Endothelial cell (in vitro differentiated cells): ENCODE data around the gene TSPAN33. TPM values are rescaled to one million over a fixed set of nuclear protein-coding genes. Genes with fewer than 3 reads are reported as not detected.
A peak's percentile ranks its signal among the peaks of the same experiment; 100 is the strongest.
"Not testable (repeated sequence)": the region's sequence is repeated elsewhere in the genome, so short reads cannot be mapped to it uniquely, and the experiment has no call there.

ENCODE experiments used
- DNase-seq: peaks from one replicate; pipeline ENCODE4 v3.0.0; 2021; ENCODE audit warnings: low spot score
- H3K27ac Mint-ChIP-seq: one replicate; pipeline ENCODE4 v1.8.0; 2021; ENCODE audit warnings: mixed read lengths, inconsistent platforms; ENCODE audit not compliant: unreplicated experiment
- H3K27me3 Mint-ChIP-seq: one replicate; pipeline ENCODE4 v1.8.0; 2021; ENCODE audit warnings: mild to moderate bottlenecking, moderate library complexity, mixed read lengths, inconsistent platforms; ENCODE audit not compliant: unreplicated experiment
- H3K36me3 Mint-ChIP-seq: one replicate; pipeline ENCODE4 v1.8.0; 2021; ENCODE audit warnings: mild to moderate bottlenecking, low read depth, mixed read lengths, inconsistent platforms; ENCODE audit not compliant: unreplicated experiment
- H3K4me1 Mint-ChIP-seq: one replicate; pipeline ENCODE4 v1.8.0; 2021; ENCODE audit warnings: mild to moderate bottlenecking, mixed read lengths, inconsistent platforms; ENCODE audit not compliant: unreplicated experiment
- H3K4me3 Mint-ChIP-seq: one replicate; pipeline ENCODE4 v1.8.0; 2021; ENCODE audit warnings: mild to moderate bottlenecking, mixed read lengths, inconsistent platforms; ENCODE audit not compliant: unreplicated experiment
- H3K9me3 Mint-ChIP-seq: one replicate; pipeline ENCODE4 v1.8.0; 2021; ENCODE audit warnings: mixed read lengths, inconsistent platforms; ENCODE audit not compliant: unreplicated experiment
- total RNA-seq: library from RNA; stranded (reverse); fragmentation: NEBNext Ultra II Directional; extraction: Animal tissue kit (Norgen Biotek cat#: 25700); gene quantifications from one replicate; pipeline ENCODE4 v1.2.1, GENCODE V29; 2021; ENCODE audit not compliant: unreplicated experiment
- TF ChIP-seq, protein P1 (sequence below): fragments of 200-600 bp; sonication (generic); IDR thresholded peaks from one replicate; pipeline ENCODE4 v1.5.0; 2021; ENCODE audit warnings: antibody characterized with exemption; ENCODE audit not compliant: unreplicated experiment

The TSPAN33 gene
- total RNA-seq, 1 donor from 2014 or later, result 1.8 TPM

DNA sequence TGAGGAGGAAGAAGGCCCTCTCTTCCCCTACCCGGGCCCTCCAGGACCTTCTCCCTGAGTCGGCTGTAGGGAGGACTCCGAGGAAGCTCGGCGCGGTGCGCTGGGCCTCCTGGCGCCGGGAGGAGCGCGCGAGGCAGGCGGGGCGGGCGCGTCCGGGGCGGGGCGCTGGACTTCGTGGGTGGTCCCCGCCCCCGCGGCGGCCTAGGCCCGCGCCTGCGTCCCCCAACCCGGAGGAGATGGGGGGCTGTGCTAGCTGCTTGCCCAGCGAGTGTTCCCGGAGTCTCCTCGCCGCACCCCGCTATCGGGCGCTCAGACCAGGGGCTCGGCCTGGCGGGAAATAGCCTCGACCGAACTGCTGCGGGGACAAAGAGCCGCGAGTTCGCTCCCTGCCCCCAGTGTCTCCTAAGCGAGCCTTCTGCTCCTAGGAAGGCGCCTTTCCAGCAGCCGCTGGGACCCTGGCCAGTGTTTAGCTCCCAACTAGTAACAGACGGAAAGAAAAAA is 24.7 kb downstream of the TSPAN33 start:
- H3K27me3 Mint-ChIP-seq, result peaks cover 11% of the 10 kb centered on the region
- H3K4me1 Mint-ChIP-seq, result peaks cover 16% of the 10 kb centered on the region
- no peak overlapping the region for H3K27ac Mint-ChIP-seq
- no peaks in the 10 kb centered on the region for H3K36me3 Mint-ChIP-seq
- TF ChIP-seq, protein P1, sequence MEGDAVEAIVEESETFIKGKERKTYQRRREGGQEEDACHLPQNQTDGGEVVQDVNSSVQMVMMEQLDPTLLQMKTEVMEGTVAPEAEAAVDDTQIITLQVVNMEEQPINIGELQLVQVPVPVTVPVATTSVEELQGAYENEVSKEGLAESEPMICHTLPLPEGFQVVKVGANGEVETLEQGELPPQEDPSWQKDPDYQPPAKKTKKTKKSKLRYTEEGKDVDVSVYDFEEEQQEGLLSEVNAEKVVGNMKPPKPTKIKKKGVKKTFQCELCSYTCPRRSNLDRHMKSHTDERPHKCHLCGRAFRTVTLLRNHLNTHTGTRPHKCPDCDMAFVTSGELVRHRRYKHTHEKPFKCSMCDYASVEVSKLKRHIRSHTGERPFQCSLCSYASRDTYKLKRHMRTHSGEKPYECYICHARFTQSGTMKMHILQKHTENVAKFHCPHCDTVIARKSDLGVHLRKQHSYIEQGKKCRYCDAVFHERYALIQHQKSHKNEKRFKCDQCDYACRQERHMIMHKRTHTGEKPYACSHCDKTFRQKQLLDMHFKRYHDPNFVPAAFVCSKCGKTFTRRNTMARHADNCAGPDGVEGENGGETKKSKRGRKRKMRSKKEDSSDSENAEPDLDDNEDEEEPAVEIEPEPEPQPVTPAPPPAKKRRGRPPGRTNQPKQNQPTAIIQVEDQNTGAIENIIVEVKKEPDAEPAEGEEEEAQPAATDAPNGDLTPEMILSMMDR, result no peak
- H3K9me3 Mint-ChIP-seq, result no peaks in the 10 kb centered on the region
- DNase-seq, result peak; percentile 58
- H3K4me3 Mint-ChIP-seq, result peak overlapping the region; percentile 67

DNA sequence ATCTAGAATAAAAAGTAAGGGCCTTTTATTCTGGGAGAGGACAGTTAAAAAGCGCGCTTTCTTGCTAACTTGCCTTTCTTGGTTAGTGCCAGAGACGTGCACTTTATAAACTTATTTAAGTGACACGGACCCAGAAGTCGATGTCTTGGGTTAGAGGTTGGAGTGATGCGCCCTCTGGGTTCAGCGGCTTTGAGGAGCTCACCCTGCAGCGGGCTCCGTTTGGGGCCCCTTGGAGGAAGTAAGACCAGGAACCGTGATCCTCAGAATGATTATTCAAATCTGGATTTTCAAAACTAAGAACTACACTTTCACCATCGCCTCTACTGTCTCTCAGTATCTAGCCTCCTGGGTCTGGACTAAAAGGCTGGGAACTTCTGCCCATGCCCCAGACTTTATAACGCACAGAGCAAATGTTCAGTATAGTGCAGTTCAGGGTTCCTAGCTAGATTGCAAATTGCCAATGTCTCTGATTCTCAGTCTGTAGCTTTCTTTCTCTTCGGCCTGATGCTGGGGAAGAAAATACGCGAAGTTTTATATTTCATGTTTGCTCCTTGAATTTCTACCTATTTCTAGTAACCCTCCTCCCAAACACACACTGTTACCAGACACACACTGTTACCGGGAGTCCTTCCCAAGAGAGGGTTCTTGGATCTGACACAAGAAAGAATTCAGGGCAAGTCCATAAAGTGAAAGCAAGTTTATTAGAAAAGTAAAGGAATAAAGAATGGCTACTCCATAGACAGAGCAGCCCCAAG is 25.4 kb downstream of the TSPAN33 start:
- H3K9me3 Mint-ChIP-seq, result no peaks in the 10 kb centered on the region
- H3K4me3 Mint-ChIP-seq, result peak overlapping the region; percentile 67
- TF ChIP-seq, protein P1, result no peak
- H3K4me1 Mint-ChIP-seq, result peaks cover 16% of the 10 kb centered on the region
- H3K27ac Mint-ChIP-seq, result no peak overlapping the region
- H3K27me3 Mint-ChIP-seq, result peaks cover 11% of the 10 kb centered on the region
- no peaks in the 10 kb centered on the region for H3K36me3 Mint-ChIP-seq
- no peak for DNase-seq

DNA sequence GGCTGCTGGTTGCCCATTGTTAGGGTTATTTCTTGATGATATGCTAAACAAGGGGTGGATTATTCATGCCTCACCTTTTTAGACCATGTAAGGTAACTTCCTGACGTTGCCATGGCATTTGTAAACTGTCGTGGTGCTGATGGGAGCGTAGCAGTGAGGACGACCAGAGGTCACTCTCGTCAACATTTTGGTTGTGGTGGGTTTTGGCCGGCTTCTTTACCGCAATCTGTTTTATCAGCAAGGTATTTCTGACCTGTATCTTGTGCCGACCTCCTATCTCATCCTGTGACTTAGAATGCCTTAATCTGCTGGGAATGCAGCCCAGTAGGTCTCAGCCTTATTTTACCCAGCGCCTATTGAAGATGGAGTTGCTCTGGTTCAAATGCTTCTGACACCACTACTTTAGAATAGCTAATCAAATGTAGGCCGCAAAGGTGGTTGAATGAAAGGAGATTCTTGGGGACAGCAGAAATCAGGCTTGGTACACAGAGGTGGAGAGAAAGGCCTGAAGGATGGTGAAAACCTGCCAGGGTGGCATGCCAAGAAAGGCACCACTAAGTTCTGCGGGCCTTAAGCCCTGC is 26.0 kb downstream of the TSPAN33 start:
- no peak overlapping the region for H3K4me3 Mint-ChIP-seq

DNA sequence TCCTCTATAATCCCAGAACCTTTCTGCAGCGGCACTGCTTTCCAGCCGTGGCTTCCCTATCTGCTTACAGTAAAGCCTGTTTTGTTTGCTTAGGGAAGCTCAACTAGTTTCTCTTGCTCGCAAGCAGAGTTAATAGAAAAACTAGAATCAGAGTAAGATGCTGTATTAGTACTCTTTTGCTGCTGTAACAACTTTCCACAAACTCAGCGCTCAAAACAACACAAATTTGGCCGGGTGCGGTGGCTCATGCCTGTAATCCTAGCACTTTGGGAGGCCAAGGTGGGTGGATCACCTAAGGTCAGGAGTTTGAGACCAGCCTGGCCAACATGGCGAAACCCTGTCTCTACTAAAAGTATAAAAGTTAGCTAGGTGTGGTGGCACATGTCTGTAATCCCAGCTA is 29.4 kb downstream of the TSPAN33 start:
- not testable (repeated sequence) for H3K27ac Mint-ChIP-seq, DNase-seq, H3K9me3 Mint-ChIP-seq, H3K4me1 Mint-ChIP-seq, H3K36me3 Mint-ChIP-seq, H3K4me3 Mint-ChIP-seq
- peaks cover 11% of the 10 kb centered on the region for H3K27me3 Mint-ChIP-seq

More for the DNA sequence above, 26.0 kb downstream of the TSPAN33 start:
- H3K4me1 Mint-ChIP-seq, result peaks cover 16% of the 10 kb centered on the region
- H3K36me3 Mint-ChIP-seq, result no peaks in the 10 kb centered on the region
- no peaks in the 10 kb centered on the region for H3K9me3 Mint-ChIP-seq
- H3K27ac Mint-ChIP-seq, result no peak overlapping the region
- TF ChIP-seq, protein P1, result no peak
- DNase-seq, result no peak
- H3K27me3 Mint-ChIP-seq, result peaks cover 11% of the 10 kb centered on the region

DNA sequence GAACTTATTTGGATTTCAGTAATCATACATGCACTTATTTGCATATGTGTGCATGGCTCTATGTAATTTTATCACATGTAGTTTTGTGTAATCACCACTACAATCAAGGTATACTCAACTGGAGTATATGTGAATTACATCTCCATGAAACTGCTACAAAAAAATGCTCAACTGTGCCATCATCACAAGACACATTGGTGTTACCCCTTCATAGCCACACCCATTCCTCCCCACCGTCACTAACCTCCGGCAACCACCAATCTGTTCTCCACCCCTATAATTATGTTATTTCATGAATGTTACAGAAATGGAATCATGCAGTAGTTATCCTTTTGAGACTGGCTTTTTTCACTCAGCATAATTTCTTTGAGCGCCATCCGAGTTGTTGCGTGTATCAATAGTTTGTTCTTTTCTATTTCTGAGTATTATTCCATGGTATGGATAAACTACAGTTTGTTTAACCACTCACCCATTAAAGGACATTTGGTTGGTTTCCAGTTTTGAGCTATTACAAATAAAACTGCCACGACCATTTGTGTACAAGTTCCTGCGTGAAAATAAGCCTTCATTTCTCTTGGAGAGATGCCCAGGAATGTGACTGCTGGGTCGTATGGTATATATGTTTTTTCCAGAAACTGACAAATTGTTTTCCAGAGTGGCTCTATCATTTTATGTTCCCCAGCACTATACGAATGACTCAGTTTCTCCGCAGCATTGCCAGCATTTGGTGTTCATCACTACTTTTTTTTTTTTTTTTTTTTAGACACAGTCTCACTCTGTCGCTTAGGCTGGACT is 32.6 kb downstream of the TSPAN33 start:
- TF ChIP-seq, protein P1, result no peak
- Mint-ChIP-seq H3K9me3 (no peaks in the 10 kb centered on the region), H3K27ac (no peak overlapping the region), H3K36me3 (no peaks in the 10 kb centered on the region), H3K4me3 (no peak overlapping the region), H3K27me3 (no peaks in the 10 kb centered on the region), H3K4me1 (no peaks in the 10 kb centered on the region)
- no peak for DNase-seq
